ENCODE results near the gene SIRPA. TPM values are rescaled to one million over a fixed set of nuclear protein-coding genes. Genes with fewer than 3 reads are reported as not detected.

SIRPA gene
- total and polyA plus RNA-seq, 5 donors = 19.5 to 45.2 (median 29.0) TPM

GRCh38 chr20:1971893-1972586 lies 76.8 kb downstream of the SIRPA start:
- WGBS = 68% methylated on average over 5 of the region's 5 CpGs
- no peak for ATAC-seq
- Histone ChIP-seq H3K9me3 (ENCODE audit: control insufficient read depth, low read length) (no peaks in the 10 kb centered on the region), H3K27ac (ENCODE audit: low read length) (no peak overlapping the region), H3K4me3 (ENCODE audit: low read length) (no peak overlapping the region), H3K4me1 (ENCODE audit: control insufficient read depth, insufficient read depth, low read length) (no peaks in the 10 kb centered on the region), H3K27me3 (ENCODE audit: control insufficient read depth, insufficient read depth) (no peaks in the 10 kb centered on the region)
- intact Hi-C loops (cut with DNase I) = no loop called here
- DNase-seq = no peak

DNA sequence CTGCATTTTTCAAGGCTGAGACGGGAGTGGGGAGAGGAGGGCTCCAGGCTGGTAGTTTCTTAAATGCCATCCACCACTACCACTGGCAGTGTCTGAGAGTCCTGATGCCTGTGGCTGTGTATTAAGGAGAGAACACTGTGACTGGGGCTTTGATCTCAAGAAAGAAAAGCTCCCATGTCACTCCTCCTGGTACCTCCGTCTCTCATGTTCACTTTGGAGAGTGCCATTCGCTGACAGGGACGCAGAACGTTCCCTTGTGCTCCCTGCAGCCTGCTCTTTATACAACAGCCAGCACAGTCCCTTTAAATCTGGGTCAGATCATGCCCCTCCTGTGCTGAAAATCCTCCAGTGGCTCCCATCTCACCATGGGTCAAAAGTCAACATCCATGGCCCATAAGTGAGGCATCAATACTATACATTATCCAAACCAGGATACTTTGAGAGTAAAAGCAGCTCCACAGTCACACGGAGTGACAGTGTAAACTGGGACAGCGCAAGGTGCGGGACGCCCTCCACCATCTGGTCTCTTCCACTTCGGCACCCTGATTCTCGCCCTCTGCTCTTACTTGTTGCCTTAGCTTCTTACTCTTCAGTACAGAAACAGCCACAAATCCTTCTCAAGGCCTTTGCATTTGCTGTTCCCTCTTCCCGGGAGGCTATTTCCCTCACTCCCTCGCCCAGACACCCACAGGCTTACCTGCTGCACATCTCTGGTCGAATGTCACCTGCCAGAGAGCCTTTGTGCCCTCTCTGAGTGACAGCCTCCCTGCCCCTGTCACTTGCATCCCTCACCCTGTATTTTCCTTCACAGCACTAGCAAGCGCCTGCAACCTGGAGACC lies 78.6 kb downstream of the SIRPA start:
- H3K27ac ChIP-seq (ENCODE audit: low read length) = no peak overlapping the region
- no peaks in the 10 kb centered on the region for H3K27me3 ChIP-seq (ENCODE audit: control insufficient read depth, insufficient read depth)
- no peaks in the 10 kb centered on the region for H3K4me1 ChIP-seq (ENCODE audit: control insufficient read depth, insufficient read depth, low read length)
- intact Hi-C loops (cut with DNase I) = no loop called here
- 67% methylated on average over 15 of the region's 15 CpGs for WGBS
- DNase-seq (no peak), ATAC-seq (no peak)
- H3K9me3 ChIP-seq (ENCODE audit: control insufficient read depth, low read length) = no peaks in the 10 kb centered on the region
- no peak overlapping the region for H3K4me3 ChIP-seq (ENCODE audit: low read length)

DNA sequence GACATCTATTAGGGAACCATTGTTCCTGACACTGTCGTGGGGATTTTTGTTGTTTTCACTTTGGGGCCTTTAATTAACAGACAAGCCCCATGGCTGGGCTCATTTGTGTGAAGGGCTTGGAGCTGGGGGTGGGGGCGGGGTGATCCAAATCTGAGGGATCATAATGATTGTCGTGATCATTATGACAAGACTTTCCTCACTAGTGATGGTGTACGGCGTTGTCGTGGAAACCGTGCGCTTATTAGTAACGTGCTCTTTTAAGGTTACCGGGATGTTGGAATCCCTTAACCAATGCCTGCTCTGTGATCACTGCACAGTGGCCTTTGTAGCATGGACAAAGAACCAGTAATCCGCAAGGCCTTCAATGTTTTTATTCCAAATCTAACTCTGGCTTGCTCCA lies 80.1 kb downstream of the SIRPA start:
- Histone ChIP-seq H3K4me1 (ENCODE audit: control insufficient read depth, insufficient read depth, low read length) (no peaks in the 10 kb centered on the region), H3K27me3 (ENCODE audit: control insufficient read depth, insufficient read depth) (no peaks in the 10 kb centered on the region), H3K27ac (ENCODE audit: low read length) (no peak overlapping the region), H3K9me3 (ENCODE audit: control insufficient read depth, low read length) (no peaks in the 10 kb centered on the region), H3K4me3 (ENCODE audit: low read length) (no peak overlapping the region)
- ATAC-seq (no peak), DNase-seq (no peak)
- 88% methylated on average over 11 of the region's 11 CpGs for WGBS
- intact Hi-C loops (cut with DNase I) = no loop called here

- Histone ChIP-seq H3K9me3 (ENCODE audit: control insufficient read depth, low read length) (no peaks in the 10 kb centered on the region), H3K27ac (ENCODE audit: low read length) (no peak overlapping the region), H3K4me3 (ENCODE audit: low read length) (no peak overlapping the region), H3K4me1 (ENCODE audit: control insufficient read depth, insufficient read depth, low read length) (no peaks in the 10 kb centered on the region), H3K27me3 (ENCODE audit: control insufficient read depth, insufficient read depth) (peaks cover 2% of the 10 kb centered on the region)
- 52% methylated on average over 3 of the region's 3 CpGs for WGBS
- ATAC-seq = no peak
- intact Hi-C loops (cut with DNase I) = no loop called here
- no peak for DNase-seq
Observed at GRCh38 chr20:1979106-1979778, 84.0 kb downstream of the SIRPA start.

DNA sequence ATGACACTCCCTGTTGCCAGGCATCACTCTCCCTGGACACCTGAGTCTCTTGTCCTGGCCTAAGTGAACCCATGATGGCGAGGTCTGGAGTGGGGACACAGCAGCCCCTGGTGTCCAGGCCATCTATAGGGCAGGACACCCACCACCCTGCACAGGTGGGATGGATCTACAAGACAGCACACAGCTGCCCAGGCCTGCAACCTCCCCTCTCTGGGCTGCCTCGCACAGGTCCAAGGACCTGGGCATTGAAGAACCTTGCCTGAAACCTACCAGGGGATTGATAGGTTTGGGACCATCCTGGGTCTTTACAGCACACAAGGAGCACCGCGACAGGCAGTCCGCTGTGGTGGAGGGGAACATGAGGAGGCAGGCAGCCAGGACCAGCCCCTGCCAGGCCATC lies 87.5 kb downstream of the SIRPA start:
- intact Hi-C loops (cut with DNase I) = no loop called here
- ATAC-seq = no peak
- 75% methylated on average over 5 of the region's 5 CpGs for WGBS
- Histone ChIP-seq H3K4me3 (ENCODE audit: low read length) (no peak overlapping the region), H3K27ac (ENCODE audit: low read length) (no peak overlapping the region), H3K9me3 (ENCODE audit: control insufficient read depth, low read length) (no peaks in the 10 kb centered on the region), H3K4me1 (ENCODE audit: control insufficient read depth, insufficient read depth, low read length) (no peaks in the 10 kb centered on the region), H3K27me3 (ENCODE audit: control insufficient read depth, insufficient read depth) (peaks cover 2% of the 10 kb centered on the region)
- no peak for DNase-seq

GRCh38 chr20:1983301-1983700 lies 88.1 kb downstream of the SIRPA start:
- intact Hi-C loops (cut with DNase I) = no loop called here
- DNase-seq (no peak), ATAC-seq (no peak)
- no peaks in the 10 kb centered on the region for H3K4me1 ChIP-seq (ENCODE audit: control insufficient read depth, insufficient read depth, low read length)
- no peak overlapping the region for H3K27ac ChIP-seq (ENCODE audit: low read length)
- H3K9me3 ChIP-seq (ENCODE audit: control insufficient read depth, low read length) = no peaks in the 10 kb centered on the region
- H3K27me3 ChIP-seq (ENCODE audit: control insufficient read depth, insufficient read depth) = peaks cover 2% of the 10 kb centered on the region
- 42% methylated on average over 4 of the region's 4 CpGs for WGBS
- H3K4me3 ChIP-seq (ENCODE audit: low read length) = no peak overlapping the region

- DNase-seq = no peak
- H3K27me3 ChIP-seq (ENCODE audit: control insufficient read depth, insufficient read depth) = no peaks in the 10 kb centered on the region
- H3K4me3 ChIP-seq (ENCODE audit: low read length) = no peak overlapping the region
- no peak overlapping the region for H3K27ac ChIP-seq (ENCODE audit: low read length)
- WGBS = 34% methylated on average over 3 of the region's 3 CpGs
- H3K9me3 ChIP-seq (ENCODE audit: control insufficient read depth, low read length) = no peaks in the 10 kb centered on the region
- no peaks in the 10 kb centered on the region for H3K4me1 ChIP-seq (ENCODE audit: control insufficient read depth, insufficient read depth, low read length)
- peak in 1 of 2 donors; percentile 32 for ATAC-seq
- intact Hi-C loops (cut with DNase I) = no loop called here
Observed at GRCh38 chr20:1987826-1988225, 92.6 kb downstream of the SIRPA start.

Other genes with a start within 250 kb of the SIRPA start
- gene SIRPG, start 237.6 kb upstream of the SIRPA start, total RNA-seq = under 1 TPM in 3 of 4 donors, not detected in 1; 0.19 to 0.29 (median 0.20) TPM
- gene SIRPG, start 237.6 kb upstream of the SIRPA start, polyA plus RNA-seq = not detected
- not detected for gene PDYN, start 98.7 kb downstream of the SIRPA start, total RNA-seq
- not detected for gene PDYN, start 98.7 kb downstream of the SIRPA start, polyA plus RNA-seq
- 10 to 100 TPM; 10.8 to 16.5 (median 12.7) TPM for gene STK35, start 206.4 kb downstream of the SIRPA start, total RNA-seq
- 7.8 TPM for gene STK35, start 206.4 kb downstream of the SIRPA start, polyA plus RNA-seq

Data from right cardiac atrium (tissue), 5 donors.